HCT116 (cell line): ENCODE results near the gene PRODH. TPM values are rescaled to one million over a fixed set of nuclear protein-coding genes. Genes with fewer than 3 reads are reported as not detected.

Experiments
- total RNA-seq: library from RNA; stranded (reverse); gene quantifications from one replicate; pipeline ENCODE4 v1.2.1, GENCODE V29; 2021; ENCODE audit not compliant: unreplicated experiment

PRODH gene
- total RNA-seq, 1 experiment from 2014 or later, result 3.2 TPM

Other genes with a start within 250 kb of the PRODH start
- gene DGCR6, start 30.0 kb downstream of the PRODH start, total RNA-seq, result 4.6 TPM
- 42.9 TPM for gene DGCR2, start 186.1 kb upstream of the PRODH start, total RNA-seq
- gene TSSK2, start 195.0 kb upstream of the PRODH start, total RNA-seq, result not detected
- 17.7 TPM for gene ESS2, start 208.4 kb upstream of the PRODH start, total RNA-seq
- gene GSC2, start 214.0 kb upstream of the PRODH start, total RNA-seq, result not detected
- 146 TPM for gene SLC25A1, start 242.4 kb upstream of the PRODH start, total RNA-seq